Epithelial cell of proximal tubule (primary cell): ENCODE measurements around the gene ZNF70. TPM values are rescaled to one million over a fixed set of nuclear protein-coding genes. Genes with fewer than 3 reads are reported as not detected.

Experiments
- DNase-seq: peaks from one replicate; pipeline ENCODE4 v3.0.0-alpha.2; 2011; ENCODE audit warnings: low read depth
- H3K4me3 ChIP-seq: 2 replicates; pipeline ENCODE4 v1.5.1; 2011; ENCODE audit warnings: low read depth, mild to moderate bottlenecking, low read length
- CTCF ChIP-seq: conservative IDR thresholded peaks from 2 replicates; pipeline ENCODE4 v1.5.1; 2012; ENCODE audit warnings: low read depth, mild to moderate bottlenecking, low read length
- total RNA-seq: library from RNA; depleted of rRNA; stranded (reverse); fragments of >200 nt; gene quantifications from 2 replicates; pipeline ENCODE4 v1.2.3, GENCODE V29; 2015

Gene ZNF70
- total RNA-seq, 1 donor from 2014 or later, result 2.5 TPM

- H3K4me3 ChIP-seq, result no peak overlapping the region
- no peak for DNase-seq
- TF ChIP-seq CTCF, result no peak
These were observed 30.1 kb downstream of the ZNF70 start for GRCh38 chr22:23720855-23721254.

GRCh38 chr22:23718371-23719165 is 32.3 kb downstream of the ZNF70 start:
- TF ChIP-seq CTCF, result no peak
- H3K4me3 ChIP-seq, result no peak overlapping the region
- DNase-seq, result peak; percentile 41

GRCh38 chr22:23716811-23717801 is 33.8 kb downstream of the ZNF70 start:
- DNase-seq, result no peak
- no peak for TF ChIP-seq CTCF
- H3K4me3 ChIP-seq, result peak overlapping the region; percentile 90

- peak overlapping the region; percentile 90 for H3K4me3 ChIP-seq
- DNase-seq, result no peak
- no peak for TF ChIP-seq CTCF
These were observed 35.0 kb downstream of the ZNF70 start for GRCh38 chr22:23715806-23716375.

GRCh38 chr22:23714596-23715578 is 36.0 kb downstream of the ZNF70 start:
- H3K4me3 ChIP-seq, result no peak overlapping the region
- DNase-seq, result no peak
- TF ChIP-seq CTCF, result no peak
